ENCODE data around the gene SMAD9.

DNA sequence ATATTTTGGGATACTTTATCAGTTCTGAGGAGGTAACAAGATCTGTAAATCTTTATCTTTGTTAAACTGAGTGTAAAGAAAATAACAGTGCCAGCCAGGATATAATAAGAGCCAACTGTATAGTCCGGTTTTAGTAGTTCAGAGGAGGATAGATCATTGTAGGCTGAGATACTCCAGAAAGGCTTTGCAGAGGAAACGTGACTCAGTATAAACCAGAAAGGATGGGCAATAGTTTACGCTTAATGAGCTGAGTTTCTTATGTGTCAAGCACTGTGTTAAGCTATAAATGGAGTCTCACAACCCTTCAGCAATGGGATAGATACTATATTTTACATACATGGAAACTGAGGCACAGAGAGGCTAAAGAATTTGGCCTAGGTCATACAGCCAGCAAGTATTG lies 97.3 kb downstream of the SMAD9 start:
- TF ChIP-seq EZH2 (IDR thresholded peaks at IDR 0.05; ENCODE audit: insufficient read depth, poor library complexity, severe bottlenecking) = no peak
- no peak for TF ChIP-seq EZH2phosphoT487 (IDR thresholded peaks at IDR 0.05; ENCODE audit: insufficient read depth, low read depth)

Measured in GM23248 (cell line).